GM20431 (cell line): ENCODE data around the gene SGTB.
"Not testable (repeated sequence)": the region's sequence is repeated elsewhere in the genome, so short reads cannot be mapped to it uniquely, and the experiment has no call there.

Source experiments
- in situ Hi-C: fragments of 300-500 bp; cut with MseI, MboI; formaldehyde crosslinking; loops from one replicate; pipeline ENCODE4 v1.15.0; 2020; ENCODE audit warnings: low sequenced_read_pairs; ENCODE audit not compliant: unreplicated experiment

Gene SGTB

GRCh38 chr5:65693121-65693520 is 28.8 kb downstream of the SGTB start:
- in situ Hi-C loops = no loop called here

DNA sequence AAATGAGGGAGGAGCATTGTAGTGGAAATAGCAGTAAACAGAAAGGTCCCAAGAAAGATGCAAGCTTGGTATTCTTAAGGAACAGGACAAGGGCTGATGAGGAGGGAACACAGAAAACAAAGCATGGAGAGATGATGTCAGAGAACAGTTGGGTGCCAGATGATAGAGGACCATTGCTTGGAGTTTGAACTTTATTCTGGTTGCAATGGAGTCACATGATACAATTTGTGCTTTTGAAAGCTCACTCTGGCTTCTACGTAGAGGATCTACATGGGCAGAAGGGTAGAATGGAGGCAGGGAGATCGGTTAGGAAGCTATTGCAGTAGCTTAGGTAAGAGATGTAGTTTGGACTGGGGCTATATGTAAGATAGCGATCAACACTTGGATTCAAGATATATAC is 39.8 kb downstream of the SGTB start:
- in situ Hi-C loops = no loop called here

DNA sequence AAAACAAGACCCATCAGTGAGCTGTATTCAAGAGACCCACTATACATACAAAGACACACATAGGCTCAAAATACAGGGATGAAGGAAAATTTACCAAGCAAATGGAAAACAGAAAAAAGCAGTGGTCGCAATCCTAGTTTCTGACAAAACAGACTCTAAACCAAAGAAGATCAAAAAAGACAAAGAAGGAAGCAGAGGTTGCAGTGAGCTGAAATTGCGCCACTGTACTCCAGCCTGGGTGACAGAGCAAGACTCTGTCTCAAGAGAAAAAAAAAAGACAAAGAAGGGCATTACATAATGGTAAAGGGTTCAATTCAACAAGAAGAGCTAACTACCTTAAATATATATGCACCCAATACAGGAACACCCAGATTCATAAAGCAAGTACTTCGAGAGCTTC is 45.9 kb downstream of the SGTB start:
- in situ Hi-C loops = not testable (repeated sequence)

GRCh38 chr5:65674749-65675148 is 47.2 kb downstream of the SGTB start:
- in situ Hi-C loops = no loop called here

- in situ Hi-C loops = no loop called here
Measured at GRCh38 chr5:65672796-65673195, 49.1 kb downstream of the SGTB start.

DNA sequence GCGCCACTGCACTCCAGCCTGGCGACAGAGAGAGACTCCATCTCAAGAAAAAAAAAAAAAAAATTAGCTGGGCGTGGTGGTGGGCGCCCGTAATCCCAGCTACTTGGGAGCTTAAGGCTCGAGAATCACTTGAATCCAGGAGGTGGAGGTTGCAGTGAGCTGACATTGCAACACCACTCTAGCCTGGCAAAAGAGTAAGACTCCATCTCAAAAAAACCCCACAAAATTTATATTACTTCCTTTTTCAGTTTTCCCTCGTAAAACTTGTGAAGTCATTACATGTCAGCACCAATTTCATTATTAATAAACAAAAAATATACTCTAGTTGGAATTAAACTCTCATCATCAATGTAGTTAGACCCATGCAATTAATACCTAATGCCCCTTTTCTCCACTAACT is 53.2 kb downstream of the SGTB start:
- in situ Hi-C loops = no loop called here

DNA sequence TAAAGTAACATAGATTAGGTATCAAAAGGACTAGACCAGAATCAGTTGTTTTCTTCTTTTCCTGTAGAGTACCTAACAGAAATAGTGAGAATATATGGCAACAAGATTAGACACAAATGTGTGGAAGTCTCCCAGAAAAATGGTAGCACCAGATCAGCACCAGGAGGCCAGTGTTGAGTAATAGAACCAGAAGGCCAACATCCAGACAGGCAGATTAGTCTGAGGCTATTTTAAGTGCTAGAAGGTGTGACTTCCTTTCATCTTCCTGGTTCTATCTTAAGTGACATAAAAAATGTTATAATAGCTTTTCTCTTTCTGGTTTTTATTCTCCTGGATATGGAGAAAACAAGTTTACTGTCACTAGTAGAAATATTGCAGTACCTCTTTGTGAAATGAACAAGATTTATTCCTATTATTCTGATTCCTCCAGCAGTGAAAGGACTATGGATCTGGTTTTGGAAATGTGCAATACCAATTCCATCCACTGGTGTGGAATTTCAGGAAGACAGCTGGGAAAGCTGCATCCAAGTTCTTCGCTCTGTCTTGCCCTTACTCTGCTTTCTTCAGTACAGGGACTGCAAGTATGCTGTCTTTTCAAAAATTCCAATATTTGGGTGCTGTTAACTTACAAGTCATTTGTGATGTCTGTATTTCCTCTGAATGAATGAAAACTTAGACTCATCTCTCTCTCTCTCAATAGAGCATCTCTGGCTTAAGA is 57.9 kb downstream of the SGTB start:
- in situ Hi-C loops = no loop called here

GRCh38 chr5:65654713-65655112 is 67.2 kb downstream of the SGTB start:
- in situ Hi-C loops = no loop called here

DNA sequence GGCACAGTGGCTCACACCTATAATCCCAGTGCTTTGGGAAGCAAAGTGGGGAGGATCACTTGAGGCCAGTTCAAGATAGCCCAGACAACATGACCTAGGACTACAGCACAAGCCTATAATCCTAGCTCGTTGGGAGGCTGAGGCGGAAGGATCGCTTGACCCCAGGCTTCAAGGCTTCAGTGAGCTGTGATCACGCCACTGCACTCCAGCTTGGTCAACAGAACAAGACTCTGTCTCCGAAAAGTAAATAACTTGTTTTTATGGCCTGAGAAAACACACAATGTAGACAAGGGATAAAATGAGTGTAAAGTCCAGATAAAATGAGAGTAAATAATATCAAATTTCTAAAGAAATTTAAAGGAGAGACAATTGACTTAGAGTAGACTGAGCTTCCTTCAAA is 70.8 kb downstream of the SGTB start:
- in situ Hi-C loops = no loop called here

- in situ Hi-C loops = no loop called here
Measured at GRCh38 chr5:65647941-65648340, 74.0 kb downstream of the SGTB start.

DNA sequence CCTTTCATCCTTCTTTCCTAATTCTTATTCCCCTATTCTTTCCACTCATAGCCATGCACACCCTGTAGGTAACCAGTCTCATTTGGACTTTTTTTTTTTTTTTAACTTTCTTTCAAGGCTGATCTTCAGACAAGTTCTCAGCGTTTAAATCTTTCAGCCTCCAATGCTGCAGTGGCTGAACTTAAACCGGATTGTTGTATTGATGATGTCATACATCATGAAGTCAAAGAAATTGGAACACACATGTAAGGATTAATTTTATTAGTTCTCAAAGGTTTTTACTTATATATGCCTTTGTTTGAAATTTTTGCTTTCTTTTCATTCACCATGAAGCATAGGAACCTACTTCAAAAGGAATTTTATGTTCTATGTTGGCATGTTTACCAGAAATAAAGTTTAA is 75.0 kb downstream of the SGTB start:
- in situ Hi-C loops = no loop called here

GRCh38 chr5:65640240-65640639 is 81.7 kb downstream of the SGTB start:
- in situ Hi-C loops = no loop called here

DNA sequence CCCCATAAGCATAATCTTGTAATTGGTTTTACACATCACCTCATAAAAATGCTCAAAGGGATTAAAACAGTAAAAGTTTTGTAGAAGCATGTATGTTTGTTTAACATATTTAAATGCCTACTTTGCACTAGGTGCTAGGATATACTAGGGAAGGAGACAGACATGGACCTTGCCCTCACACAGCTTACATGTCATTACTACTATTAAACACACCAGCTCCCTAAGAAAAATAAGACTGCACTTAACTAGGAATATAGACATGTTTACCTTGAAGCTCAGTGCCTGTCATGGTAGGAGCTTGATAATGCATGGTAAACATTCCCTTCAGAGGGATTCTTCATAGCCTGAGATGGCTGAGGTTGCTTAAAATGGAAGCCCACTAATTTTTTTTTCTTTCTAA is 90.9 kb downstream of the SGTB start:
- in situ Hi-C loops = no loop called here

DNA sequence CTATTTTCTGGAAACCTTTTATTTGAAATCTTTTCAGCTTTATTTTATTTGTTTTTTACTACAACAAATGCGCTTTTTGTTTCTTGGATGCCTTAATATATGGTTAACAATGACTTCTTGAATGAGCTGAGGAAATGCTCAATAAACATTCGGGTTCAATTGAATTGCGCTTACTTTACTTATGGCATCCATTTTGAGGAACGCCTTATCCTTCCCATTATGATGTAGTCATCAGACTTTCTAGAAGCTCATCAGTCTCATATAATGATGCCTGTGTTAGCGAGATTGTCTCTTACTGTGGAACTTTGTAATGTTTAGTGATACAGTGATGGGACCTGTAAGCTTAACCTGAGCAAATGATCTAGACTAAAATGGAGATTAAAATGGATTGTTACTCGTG is 96.2 kb downstream of the SGTB start:
- in situ Hi-C loops = no loop called here

DNA sequence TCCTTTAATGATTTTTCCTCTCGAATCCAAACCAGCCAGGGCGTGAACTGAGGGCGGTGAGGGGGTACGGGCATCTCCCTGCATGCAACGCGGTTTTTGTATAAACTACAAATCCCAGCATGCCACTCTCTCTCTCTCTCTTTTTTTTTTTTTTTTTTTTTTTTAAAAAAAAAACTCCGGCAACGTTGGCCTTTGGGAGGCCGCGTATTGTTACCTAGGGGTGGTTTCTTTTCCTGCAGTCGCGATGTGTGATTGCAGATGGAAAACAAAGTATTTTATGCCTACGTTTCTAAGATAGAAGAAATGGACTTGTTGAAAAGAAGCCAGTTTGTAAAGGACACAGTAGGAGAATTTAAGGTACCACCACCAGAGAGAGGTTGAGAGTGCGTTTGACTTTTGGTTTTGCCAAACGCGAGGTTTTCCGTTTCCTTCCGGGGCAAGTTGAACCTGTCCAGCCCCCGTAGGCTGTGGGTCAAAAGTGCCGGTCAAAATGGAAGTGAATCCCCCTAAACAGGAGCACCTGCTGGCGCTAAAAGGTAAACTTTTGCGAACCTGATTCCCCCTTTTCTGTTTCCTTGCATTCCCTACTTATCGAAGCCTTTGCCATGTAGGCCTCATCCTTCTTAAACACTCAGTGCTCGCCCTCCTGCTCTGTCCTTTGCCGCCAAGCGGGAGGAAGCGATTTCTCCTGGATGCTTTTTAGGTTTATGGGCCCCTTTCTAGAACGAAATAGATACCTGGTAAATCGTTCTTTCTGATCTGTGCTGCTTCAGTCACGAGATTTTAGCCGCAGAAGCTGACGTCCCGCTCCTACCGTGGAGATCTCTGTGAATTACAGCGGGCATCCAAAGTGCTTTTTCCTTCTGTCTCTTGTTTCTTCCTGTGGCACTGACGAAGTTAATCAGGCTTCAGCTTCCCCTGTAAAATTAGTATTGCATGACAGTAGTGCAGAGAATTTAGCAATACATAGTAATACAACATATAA is 97.0 kb downstream of the SGTB start, which contains the start of the genes SHLD3 and TRAPPC13:
SHLD3 (plus strand) TSS at position 457 of the 985 bp plus-strand sequence. CDS start 4,561 bp downstream, outside the sequence.
TRAPPC13 (plus strand) TSS at position 457 of the 985 bp plus-strand sequence; CDS start at position 491, 34 bp downstream.
- in situ Hi-C loops = no loop called here

GRCh38 chr5:65624025-65624570 is 97.8 kb downstream of the SGTB start, which contains the start of gene TRIM23:
TRIM23 (minus strand) TSS chr5:65624333; CDS start chr5:65624274, 59 bp downstream.
- in situ Hi-C loops = no loop called here

DNA sequence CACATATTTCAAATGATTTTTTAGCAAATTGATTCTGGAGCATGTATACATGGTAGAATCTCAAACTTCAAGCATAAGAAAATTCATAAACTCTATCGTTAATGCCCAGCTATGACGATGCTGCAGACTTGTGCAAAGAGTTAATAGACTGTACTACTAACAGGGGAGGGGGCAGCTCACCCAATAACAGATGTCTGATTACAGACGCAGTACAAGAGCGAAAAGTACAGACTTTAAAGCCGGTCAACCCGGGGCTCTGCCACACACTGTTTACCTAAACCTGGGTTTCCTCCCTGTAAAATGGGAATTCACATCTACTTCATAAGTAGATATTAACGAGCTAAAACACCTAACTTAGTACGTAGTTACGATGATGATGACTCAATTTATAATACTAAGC is 98.4 kb downstream of the SGTB start:
- in situ Hi-C loops = no loop called here

DNA sequence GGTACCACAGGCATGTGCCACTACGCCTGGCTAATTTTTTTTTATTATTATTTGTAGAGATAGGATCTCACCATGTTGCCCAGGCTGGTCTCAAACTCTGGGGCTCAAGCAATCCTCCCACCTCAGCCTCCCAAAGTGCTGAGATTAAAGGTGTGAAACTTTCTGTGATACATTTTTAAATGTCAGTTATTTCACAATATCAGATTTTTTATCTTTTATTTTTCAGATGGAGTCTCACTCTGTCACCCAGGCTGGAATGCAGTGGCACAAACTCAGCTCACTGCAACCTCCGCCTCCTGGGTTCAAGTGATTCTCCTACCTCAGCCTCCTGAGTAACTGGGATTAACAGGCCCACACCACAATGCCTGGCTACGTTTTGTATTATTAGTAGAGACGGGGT is 99.9 kb downstream of the SGTB start:
- in situ Hi-C loops = not testable (repeated sequence)

- in situ Hi-C loops = no loop called here
Measured at GRCh38 chr5:65620021-65620420, 101.9 kb downstream of the SGTB start.
